PFSK-1 (cell line): ENCODE results near the gene MAGI1.

Experiments
- FOXP2 ChIP-seq: optimal IDR thresholded peaks from 2 replicates; pipeline ENCODE3; 2011; ENCODE audit warnings: borderline replicate concordance, control low read depth, inconsistent platforms; ENCODE audit not compliant: insufficient read depth; ENCODE audit errors: extremely low read length, extremely low read depth
- POLR2AphosphoS5 ChIP-seq: IDR thresholded peaks from 2 replicates; pipeline ENCODE4 v1.6.1; 2012; ENCODE audit warnings: low read depth, mild to moderate bottlenecking, control low read depth, low read length, moderate library complexity
- REST ChIP-seq, 2 experiments: IDR thresholded peaks; 2 replicates each; pipeline versions ENCODE4 v1.6.1 to v1.8.0; 2011 to 2012; ENCODE audit warnings: low read depth in 2 of 2, low read length in 2 of 2, control low read depth in 1 of 2, inconsistent platforms in 1 of 2, mild to moderate bottlenecking in 1 of 2, moderate library complexity in 1 of 2; ENCODE audit not compliant: insufficient read depth in 1 of 2
- SIN3A ChIP-seq: IDR thresholded peaks from 2 replicates; pipeline ENCODE4 v1.6.1; 2012; ENCODE audit warnings: mild to moderate bottlenecking, low read length, moderate library complexity, borderline replicate concordance; ENCODE audit not compliant: insufficient read depth
- TAF1 ChIP-seq: IDR thresholded peaks from 2 replicates; pipeline ENCODE4 v1.6.1; 2012; ENCODE audit warnings: low read length, control low read depth, borderline replicate concordance; ENCODE audit not compliant: insufficient read depth

The MAGI1 gene

GRCh38 chr3:65314269-65314668 lies 724.4 kb downstream of the MAGI1 start:
- TF ChIP-seq SIN3A (no peak), POLR2AphosphoS5 (no peak), FOXP2 (no peak), TAF1 (no peak), REST (IDR thresholded peaks at IDR 0.05; ENCODE audit: insufficient read depth in 1 of 2, low read depth in 2 of 2, low read length in 2 of 2) (no peak)

GRCh38 chr3:65313666-65314065 lies 725.1 kb downstream of the MAGI1 start:
- no peak for TF ChIP-seq TAF1
- TF ChIP-seq REST (IDR thresholded peaks at IDR 0.05; ENCODE audit: insufficient read depth in 1 of 2, low read depth in 2 of 2, low read length in 2 of 2) = no peak
- TF ChIP-seq SIN3A = no peak
- no peak for TF ChIP-seq POLR2AphosphoS5
- no peak for TF ChIP-seq FOXP2

- TF ChIP-seq POLR2AphosphoS5 = no peak
- TF ChIP-seq REST (IDR thresholded peaks at IDR 0.05; ENCODE audit: insufficient read depth in 1 of 2, low read depth in 2 of 2, low read length in 2 of 2) = no peak
- no peak for TF ChIP-seq SIN3A
Observed at GRCh38 chr3:65305836-65306235, 732.9 kb downstream of the MAGI1 start.
